Activated CD4-positive, CD25-positive, alpha-beta regulatory T cell treated with anti-CD3 and anti-CD28 coated beads, Interleukin-2, amount 50 U/mL, for 72 hours (primary cell): Measurements from ENCODE around the gene RPRD2.

Experiments
- DNase-seq: peaks from one replicate; pipeline ENCODE4 v3.0.0; 2021

Gene RPRD2

DNA sequence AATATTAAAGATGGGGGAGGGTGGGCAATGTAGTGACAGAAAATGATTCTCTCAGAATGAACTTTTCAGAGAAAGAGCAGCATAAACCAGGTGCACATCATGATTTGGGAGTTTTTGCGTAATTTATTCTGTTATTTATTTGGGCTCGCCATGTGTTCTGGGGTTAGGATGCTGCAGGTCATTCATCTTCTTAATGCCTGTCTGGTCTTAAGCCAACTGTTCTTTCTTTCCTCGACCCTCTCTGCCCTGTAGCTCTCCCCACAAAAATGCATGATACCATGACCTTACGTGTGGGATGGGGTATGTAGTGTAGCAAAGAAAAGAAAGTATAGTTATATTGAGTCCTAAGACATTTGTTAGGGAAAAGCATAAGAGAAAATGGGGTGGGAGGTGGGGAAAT lies 110.9 kb downstream of the RPRD2 start:
- DNase-seq = no peak

DNA sequence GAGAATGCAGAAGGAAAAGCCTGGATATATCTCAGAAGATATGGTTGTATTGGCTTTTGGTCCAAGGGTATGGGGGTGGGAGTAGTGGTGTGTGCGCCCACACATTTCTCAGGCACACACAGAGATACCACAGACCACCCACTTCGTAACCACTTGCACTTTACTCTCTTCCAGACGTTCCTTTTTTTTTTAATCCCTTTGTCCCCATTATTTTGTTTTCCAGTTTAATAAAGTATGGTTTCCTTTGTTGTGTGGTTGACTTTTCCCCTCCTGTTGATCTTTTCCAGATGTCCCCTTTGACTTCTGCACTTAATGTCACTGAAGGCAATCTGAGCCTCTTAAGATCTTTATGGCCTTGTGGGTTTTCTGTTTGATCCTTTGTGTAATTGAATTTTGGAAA lies 112.8 kb downstream of the RPRD2 start:
- DNase-seq = no peak

DNA sequence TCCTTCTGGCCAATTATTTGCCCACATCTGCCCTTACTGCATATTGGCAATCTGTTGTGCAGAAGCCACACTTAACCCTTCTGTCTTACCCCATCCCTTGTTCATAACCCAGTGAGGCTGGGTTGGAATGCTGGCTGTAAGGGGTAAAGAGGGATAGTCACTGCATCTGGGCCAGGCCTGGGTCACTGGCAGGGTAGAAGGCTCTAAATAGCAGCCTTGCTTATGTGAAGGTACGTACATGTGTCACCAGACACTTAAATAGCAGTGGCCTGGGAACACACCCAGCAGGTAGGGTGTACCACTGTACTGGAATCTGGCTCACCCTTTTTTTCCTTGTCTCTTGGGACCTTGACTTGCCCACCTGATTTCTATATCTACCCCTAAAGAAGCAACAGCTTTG lies 113.4 kb downstream of the RPRD2 start:
- DNase-seq = no peak

DNA sequence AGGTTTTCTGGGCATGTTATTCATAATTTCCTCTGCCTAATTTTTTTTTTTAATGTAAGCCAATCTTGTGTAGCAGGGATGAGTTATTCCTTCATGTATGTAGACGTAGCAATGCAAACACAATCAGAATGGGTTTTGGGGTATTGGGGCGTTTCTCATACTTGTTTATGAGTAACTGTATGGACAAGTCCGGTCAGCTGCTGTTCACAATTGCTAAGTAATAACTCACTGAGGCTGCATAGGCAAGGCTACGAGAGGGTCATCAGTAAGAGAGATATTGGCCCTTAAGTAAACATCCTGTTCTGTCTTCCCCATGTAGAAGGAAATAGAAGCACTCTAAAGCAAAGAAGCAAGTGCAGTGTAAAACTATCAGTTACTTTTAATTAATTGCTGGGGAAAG lies 113.8 kb downstream of the RPRD2 start:
- DNase-seq = no peak

DNA sequence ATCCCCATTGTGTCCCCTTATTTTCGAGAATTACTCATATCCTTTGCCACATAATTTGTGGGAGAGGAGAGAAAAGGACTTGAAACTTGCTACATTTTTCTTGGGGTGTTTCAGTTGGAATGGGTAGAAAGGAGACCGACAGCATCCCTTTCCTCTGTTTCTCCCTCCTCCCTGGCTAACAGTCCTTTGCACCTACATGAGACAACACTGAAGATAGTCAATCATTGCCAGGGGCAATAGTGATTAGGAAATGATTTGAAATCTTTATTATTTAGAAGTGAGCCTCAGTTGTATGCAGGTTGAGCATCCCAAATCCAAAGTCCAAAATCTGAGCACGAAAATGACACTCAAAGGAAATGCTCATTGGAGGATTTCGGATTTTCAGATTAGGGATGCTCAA lies 115.4 kb downstream of the RPRD2 start:
- DNase-seq = no peak

DNA sequence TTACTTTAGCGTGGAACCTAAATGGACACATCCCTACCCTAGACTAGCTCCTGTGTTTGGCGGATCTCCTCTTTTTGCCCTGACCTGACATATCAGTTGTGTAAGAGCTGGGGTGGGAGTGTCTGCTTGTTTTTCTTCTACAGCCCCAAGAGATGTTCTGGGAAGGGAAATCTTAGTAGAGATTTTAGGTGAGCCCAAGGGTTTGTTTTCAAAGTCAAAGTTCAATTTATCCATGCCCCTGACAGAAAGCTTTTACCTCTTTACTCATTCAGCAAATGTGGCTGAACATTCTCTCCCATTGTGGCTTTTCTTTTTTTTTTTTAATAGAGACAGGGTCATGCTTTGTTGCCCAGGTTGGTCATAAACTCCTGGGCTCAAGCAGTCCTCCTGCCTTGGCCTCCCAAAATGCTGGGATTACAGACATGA lies 116.0 kb downstream of the RPRD2 start:
- DNase-seq = no peak

DNA sequence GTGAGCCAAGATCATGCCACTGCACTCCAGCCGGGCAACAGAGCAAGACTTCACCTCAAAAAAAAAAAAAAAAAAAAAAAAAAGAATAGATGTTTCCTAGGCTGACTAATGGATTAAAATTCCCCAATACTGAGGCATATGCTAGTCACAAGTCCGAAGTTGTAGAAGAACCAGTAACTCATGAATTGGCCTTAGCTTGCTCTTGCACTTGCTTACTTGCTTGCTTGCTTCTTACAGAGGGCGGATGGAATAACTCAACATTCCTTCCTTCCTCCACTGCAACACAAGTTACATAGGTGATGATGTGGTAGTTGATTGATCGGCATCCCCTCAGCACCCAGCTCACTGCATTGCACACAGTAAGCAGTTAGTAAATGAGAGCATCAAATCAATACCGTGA lies 120.5 kb downstream of the RPRD2 start:
- DNase-seq = no peak

DNA sequence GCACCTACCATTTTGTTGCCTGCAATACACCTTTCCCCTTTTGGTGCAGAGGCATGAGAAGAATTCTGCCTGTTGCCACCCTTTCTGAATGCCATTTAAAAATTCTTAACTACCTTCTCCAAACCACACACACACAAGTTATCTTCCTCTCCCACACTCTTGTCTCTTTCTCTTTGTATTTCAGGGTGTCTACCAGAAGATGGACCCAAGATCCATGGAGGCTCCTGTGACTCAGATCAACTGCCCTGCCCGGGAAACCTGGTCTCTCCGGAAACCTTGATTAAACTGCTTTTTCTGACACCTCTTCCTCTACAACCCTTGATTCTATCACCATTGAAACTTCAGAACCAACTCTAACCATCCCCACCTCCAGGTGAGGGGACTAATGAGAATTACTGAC lies 120.9 kb downstream of the RPRD2 start:
- DNase-seq = no peak

DNA sequence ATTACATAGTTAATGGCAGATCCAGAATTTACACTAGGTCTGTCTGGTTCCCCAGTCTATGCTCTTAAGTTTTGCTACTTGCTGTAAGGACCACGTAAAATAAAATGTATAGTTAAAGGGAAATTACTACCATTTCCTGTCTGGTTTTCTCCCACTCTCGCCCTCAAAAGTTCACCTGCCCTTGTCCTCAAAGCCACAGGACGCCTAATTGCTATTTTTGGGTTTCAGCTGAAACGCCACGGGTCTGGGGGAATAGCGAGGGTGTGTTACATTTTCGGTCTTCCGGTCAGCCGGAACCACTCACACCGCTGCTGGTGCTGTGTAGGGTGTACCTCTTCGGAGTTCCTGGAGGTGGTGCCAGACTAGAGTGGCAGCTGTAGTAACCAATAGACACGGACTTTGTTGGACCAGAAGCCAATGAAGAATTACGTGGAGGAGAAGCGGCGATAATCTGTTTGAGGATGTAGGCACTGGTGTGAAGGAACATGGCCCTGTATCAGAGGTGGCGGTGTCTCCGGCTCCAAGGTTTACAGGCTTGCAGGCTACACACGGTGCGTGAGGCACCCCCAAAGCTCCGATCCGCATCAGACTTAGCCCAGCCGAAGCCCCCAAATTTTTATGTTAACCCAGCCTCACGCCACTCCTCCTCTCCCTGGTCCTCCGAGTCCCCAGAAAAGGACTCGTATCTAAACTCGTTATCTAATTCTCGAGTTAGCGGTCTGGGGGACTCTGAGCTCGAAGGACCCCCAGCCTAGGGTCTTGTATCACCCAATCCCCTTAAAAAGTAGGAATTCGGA lies 123.2 kb downstream of the RPRD2 start, which contains the start of gene TARS2:
Gene TARS2 (plus strand): TSS at position 454 of the 797 bp plus-strand sequence. CDS start 32 bp downstream, at position 486.
- DNase-seq = peak; percentile 90

DNA sequence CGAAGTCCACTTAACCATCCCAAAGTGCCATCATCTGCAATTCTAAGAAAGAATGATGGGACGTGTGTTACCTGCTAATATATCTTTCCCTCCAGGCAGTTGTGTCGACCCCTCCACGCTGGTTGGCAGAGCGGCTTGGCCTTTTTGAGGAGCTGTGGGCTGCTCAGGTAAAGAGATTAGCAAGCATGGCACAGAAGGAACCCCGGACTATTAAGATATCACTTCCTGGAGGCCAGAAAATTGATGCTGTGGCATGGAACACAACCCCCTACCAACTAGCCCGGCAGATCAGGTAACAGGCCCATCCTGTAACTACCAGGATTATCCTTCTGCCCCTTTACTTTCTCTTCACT lies 123.8 kb downstream of the RPRD2 start:
- no peak for DNase-seq

DNA sequence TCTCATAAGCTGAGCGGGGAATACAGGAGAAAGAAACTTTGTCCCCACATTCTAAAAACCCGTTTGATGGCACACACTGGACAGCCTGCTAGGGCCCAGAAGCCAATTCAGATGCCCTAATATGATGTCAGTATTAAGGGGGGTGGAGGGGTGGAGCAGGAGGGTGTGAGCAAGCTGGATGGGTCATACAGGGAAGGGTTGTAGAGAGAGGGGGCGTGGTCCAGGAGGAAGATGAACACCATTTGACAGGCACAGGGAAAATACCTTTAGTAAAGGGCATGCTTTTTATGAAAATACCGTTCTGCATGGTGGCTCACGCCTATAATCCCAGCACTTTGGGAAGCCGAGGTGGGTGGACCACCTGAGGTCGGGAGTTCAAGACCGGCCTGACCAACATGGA lies 129.2 kb downstream of the RPRD2 start:
- DNase-seq = no peak

DNA sequence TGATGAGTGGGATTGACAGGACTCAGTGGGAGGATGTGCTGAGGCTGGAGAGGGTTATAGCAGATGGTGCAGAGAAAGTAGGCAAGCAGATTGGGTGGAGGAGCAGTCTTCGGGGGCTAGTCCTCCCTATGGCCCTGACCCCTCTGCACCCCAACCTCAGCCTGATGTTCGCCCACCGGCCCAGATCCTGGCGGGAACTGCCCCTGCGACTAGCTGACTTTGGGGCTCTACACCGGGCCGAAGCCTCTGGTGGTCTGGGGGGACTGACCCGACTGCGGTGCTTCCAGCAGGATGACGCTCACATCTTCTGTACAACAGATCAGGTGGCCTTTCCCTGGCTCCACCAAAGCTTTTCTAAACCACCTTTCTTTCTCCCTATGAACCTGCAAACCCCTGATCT lies 134.4 kb downstream of the RPRD2 start:
- no peak for DNase-seq

DNA sequence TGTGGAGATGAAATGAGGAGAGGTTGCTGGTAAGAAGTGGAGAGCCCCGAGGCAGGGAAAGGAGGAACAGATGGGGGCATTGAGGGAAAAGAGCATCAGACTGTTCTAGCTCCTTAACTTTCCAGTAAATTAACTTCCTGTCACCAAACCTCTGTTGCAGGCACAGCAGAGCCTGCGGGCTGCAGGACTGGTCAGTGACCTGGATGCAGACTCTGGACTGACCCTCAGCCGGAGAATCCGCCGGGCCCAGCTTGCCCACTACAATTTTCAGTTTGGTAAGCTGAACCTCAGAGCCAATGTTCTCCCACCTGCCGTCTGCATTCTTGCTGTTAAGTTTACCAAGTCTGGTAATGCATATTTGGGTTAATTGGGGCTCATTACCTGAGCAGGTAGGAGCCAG lies 141.5 kb downstream of the RPRD2 start:
- DNase-seq = no peak

DNA sequence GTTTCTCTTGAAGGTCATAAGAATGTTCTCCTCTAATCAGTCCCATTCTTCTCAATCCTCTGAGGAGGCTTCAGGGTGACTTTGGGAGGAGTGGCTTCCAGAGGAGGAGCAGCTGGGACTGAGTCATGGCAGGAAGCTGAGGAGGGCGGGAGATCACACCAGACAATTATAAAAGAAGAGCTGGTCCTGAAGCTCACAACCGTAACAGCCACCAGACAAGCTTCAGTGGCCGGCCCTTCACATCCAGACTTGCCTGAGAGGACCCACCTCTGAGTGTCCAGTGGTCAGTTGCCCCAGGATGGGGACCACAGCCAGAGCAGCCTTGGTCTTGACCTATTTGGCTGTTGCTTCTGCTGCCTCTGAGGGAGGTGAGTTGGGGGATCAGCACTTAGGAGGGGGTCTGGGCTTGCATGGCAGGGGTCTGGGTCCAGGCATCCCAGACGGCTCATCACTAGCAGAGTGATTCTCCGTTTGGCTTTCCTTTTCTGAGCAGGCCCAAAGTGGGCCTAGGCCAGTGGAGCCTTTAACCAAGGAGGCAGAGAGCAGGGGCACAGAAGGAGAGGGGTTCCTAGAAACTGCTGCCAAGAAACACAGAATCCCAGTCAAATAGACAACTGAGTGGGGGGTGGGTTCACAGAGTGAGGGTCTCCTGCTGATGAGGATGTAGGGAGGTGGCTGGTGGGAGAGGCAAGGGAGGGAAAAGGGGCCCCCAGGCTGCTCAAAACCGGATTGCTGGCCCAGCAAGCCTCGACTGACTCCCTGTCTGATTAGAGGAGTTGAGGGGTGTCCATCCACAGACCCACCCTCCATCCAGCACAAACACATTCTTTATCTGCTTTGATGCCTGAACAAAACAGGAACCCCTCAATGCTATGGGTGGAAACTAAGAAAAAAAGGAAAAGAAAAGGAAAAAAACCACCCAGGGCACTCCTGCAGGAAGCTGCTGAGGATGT lies 144.2 kb downstream of the RPRD2 start, which contains the start of gene ECM1:
Gene ECM1 (plus strand): TSS at position 198 of the 953 bp plus-strand sequence. CDS start 101 bp downstream, at position 299.
- DNase-seq = no peak

DNA sequence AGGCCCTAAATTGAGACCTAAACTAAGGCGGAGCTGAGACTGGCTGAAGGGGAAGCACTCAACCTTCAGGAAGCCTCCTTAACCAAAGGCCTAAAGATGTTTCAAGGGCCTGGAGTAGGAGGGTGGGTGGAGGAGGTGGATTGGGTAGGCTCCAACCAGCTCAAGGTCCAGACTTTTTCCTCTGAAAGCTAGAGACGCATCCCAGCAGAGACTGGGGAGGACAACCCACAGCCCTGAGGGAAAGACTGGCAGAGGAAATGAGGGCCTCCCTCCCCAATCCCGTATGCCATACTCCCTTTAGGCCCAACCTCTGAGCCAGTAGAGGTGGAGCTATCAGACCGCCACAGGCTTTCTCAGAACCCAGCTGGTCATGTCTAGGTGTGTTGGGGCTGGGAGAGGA lies 145.0 kb downstream of the RPRD2 start:
- DNase-seq = no peak

DNA sequence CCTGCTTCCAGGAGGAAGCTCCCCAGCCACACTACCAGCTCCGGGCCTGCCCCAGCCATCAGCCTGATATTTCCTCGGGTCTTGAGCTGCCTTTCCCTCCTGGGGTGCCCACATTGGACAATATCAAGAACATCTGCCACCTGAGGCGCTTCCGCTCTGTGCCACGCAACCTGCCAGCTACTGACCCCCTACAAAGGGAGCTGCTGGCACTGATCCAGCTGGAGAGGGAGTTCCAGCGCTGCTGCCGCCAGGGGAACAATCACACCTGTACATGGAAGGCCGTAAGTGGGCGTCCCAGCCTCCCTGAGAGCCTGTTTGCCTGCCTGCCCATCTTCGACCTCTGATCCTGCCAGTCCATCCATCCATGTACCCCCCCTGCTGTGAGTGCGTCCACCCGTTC lies 147.6 kb downstream of the RPRD2 start:
- DNase-seq = no peak

DNA sequence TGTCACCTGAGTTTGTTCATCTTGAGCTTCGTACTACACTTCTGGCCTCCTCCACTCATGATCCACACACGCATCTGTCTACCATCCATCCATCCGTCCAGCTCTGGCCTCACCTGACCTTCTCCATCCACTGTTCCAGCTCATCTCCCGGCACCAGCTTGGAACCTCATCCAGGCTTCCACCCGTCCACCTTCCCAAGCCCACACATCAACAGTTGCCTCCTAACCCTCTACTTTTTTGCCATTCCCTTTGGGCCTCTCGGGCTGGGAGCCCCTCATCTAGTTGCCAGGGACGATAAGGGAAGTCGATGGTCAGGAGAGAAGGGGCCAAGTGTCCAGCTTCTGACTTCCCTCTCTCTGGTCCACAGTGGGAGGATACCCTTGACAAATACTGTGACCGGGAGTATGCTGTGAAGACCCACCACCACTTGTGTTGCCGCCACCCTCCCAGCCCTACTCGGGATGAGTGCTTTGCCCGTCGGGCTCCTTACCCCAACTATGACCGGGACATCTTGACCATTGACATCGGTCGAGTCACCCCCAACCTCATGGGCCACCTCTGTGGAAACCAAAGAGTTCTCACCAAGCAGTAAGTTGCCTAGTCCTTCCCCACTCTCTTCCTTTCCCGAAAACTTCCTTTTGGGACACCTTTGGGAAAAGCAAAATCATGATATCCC lies 148.2 kb downstream of the RPRD2 start:
- no peak for DNase-seq

DNA sequence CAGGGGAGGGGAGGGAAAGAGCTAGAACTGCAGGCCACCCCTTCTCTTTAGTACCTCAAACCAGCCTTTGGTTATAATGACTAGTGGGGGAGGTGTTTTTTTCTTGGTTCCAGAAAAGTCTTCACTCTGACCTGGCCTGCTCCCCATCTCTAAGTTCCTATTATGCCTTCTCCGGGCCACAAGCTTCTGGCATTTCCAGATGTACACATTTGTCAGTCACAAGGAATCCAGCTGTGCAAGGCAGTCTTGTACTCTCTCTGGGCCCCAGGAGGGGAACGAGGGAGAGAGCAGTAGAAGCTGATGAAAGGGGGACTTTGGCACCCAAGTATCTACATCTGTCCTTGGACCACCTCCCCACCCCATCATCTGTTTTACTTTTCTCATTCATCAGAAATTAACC lies 148.9 kb downstream of the RPRD2 start:
- DNase-seq = no peak

DNA sequence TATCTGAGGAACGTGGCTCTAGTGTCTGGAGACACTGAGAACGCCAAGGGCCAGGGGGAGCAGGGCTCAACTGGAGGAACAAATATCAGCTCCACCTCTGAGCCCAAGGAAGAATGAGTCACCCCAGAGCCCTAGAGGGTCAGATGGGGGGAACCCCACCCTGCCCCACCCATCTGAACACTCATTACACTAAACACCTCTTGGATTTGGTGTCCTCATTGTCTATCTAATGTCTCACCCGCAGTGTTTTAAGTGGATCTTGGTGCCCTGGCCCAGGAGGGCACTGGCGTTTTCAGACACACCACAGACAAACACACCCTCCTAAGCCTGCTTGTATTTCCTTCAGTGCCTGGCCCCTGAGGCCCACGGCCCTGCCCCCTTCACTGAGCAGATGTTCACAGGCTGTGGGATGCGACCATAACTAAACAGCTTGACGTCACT lies 149.4 kb downstream of the RPRD2 start:
- no peak for DNase-seq

DNA sequence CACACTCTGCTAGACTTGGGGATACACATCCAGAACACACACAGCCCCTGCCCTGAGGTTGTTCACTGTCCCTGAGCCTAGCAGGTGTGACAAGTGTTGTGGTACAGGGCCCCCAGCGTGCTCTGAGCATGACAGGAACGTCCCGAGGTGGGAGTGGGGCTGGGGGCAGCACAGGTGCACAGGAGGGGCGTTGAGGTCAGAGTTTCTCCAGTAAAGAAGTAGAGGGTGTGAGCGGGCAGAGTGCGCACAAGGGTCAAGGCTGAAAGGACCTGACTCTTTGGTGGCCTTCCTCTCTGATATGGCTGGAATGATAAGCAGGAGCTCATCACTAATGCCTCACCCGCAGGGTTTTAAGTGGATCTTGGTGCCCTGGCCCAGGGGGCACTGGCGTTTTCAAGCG lies 150.3 kb downstream of the RPRD2 start:
- no peak for DNase-seq

DNA sequence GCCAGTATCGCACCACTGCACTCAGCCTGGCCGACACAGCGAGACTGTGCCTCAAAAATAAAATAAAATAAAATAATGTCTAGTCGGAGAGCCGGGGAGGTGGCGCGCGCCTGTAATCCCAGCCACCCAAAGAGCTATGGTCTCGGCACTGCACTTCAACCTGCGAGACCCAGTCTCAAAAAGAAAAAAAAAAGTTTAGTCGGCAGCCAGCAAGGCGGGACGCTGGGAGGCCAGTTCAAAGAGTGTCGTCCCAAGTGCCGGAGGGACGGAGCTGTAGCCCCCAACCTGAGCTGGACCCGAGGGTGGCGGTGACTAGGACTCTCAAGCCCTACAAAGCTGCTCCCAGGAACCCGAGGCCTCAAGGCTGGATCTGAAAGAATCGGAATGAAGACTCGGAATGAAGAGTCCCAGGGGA lies 151.0 kb downstream of the RPRD2 start:
- no peak for DNase-seq

DNA sequence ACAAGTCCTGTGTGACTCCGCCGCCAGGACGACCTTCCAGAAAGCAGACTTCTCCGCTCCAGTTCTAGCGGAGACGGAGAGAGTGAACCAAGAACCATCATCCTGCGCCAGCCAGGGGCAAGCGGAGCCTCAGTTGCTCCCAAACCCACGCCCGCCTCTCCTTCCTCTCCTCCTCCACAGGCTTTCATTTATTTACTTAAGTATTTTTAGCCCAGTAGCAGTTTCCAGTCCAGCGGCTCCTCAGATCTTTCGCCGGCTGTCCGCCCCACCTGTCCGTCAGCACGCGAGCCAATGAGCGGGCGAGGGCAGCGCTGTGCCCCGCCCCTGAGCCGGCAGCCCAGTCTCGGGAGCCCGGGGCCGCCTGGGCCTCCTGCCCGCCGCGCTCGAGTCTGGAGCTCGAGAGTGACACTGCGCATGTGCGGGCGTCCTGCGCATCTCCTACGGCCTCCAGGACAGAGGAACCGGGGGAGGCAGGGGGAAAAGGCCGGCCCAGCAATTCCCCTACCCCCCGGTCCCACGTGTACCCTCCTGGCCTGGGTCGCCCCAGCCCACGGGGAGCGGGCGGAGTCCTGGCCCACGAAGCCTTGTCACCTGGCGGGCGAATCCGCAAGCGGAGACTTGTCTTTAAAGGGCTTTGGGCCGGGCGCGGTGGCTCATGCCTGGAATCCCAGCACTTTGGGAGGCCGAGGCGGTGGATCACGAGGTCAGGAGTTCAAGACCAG lies 151.5 kb downstream of the RPRD2 start, which contains the start of gene FALEC:
Gene FALEC (plus strand): TSS at position 425 of the 722 bp plus-strand sequence.
- peak; percentile 94 for DNase-seq
